ENCODE results near the gene EGLN2. TPM values are rescaled to one million over a fixed set of nuclear protein-coding genes. Genes with fewer than 3 reads are reported as not detected.
"Not testable (repeated sequence)": the region's sequence is repeated elsewhere in the genome, so short reads cannot be mapped to it uniquely, and the experiment has no call there.

EGLN2 gene
- total RNA-seq, 2 donors from 2014 or later: 87.4 to 99.8 TPM

GRCh38 chr19:40763526-40763925, 35.5 kb upstream of the EGLN2 start:
- Mint-ChIP-seq H3K27me3 (ENCODE audit: insufficient read depth) (no peaks in the 10 kb centered on the region), H3K27ac (no peak overlapping the region), H3K9me3 (no peaks in the 10 kb centered on the region), H3K36me3 (ENCODE audit: low read depth) (peaks cover 75% of the 10 kb centered on the region), H3K4me1 (no peaks in the 10 kb centered on the region), H3K4me3 (no peak overlapping the region)
- Histone ChIP-seq H3K27ac (ENCODE audit: low read depth, low read length) (no peak overlapping the region), H3K9me3 (ENCODE audit: control insufficient read depth, low read length) (no peaks in the 10 kb centered on the region), H3K4me3 (ENCODE audit: low read length) (no peak overlapping the region), H3K36me3 (ENCODE audit: control insufficient read depth, insufficient read depth, low read length) (peaks cover 76% of the 10 kb centered on the region), H3K9ac (ENCODE audit: extremely low read depth, low read length, poor library complexity, severe bottlenecking) (no peak overlapping the region), H3K27me3 (ENCODE audit: control insufficient read depth, insufficient read depth, low read length, poor library complexity, severe bottlenecking) (no peaks in the 10 kb centered on the region), H3K4me1 (ENCODE audit: control insufficient read depth, insufficient read depth, low read length) (no peaks in the 10 kb centered on the region)
- TF ChIP-seq, protein P1, sequence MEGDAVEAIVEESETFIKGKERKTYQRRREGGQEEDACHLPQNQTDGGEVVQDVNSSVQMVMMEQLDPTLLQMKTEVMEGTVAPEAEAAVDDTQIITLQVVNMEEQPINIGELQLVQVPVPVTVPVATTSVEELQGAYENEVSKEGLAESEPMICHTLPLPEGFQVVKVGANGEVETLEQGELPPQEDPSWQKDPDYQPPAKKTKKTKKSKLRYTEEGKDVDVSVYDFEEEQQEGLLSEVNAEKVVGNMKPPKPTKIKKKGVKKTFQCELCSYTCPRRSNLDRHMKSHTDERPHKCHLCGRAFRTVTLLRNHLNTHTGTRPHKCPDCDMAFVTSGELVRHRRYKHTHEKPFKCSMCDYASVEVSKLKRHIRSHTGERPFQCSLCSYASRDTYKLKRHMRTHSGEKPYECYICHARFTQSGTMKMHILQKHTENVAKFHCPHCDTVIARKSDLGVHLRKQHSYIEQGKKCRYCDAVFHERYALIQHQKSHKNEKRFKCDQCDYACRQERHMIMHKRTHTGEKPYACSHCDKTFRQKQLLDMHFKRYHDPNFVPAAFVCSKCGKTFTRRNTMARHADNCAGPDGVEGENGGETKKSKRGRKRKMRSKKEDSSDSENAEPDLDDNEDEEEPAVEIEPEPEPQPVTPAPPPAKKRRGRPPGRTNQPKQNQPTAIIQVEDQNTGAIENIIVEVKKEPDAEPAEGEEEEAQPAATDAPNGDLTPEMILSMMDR (conservative IDR thresholded peaks at IDR 0.05): no peak
- DNase-seq: no peak
- WGBS, 2 experiments (ENCODE audit: insufficient coverage in 1 of 2, insufficient read length in 1 of 2): 99 to 100% methylated on average over 2 to 7 of the region's 7 CpGs

GRCh38 chr19:40763963-40764362, 35.0 kb upstream of the EGLN2 start:
- Mint-ChIP-seq H3K27ac (no peak overlapping the region), H3K4me3 (no peak overlapping the region), H3K9me3 (no peaks in the 10 kb centered on the region), H3K36me3 (ENCODE audit: low read depth) (peaks cover 72% of the 10 kb centered on the region), H3K4me1 (no peaks in the 10 kb centered on the region), H3K27me3 (ENCODE audit: insufficient read depth) (no peaks in the 10 kb centered on the region)
- DNase-seq: no peak
- H3K9me3 ChIP-seq (ENCODE audit: control insufficient read depth, low read length): no peaks in the 10 kb centered on the region
- H3K4me3 ChIP-seq (ENCODE audit: low read length): no peak overlapping the region
- no peak overlapping the region for H3K27ac ChIP-seq (ENCODE audit: low read depth, low read length)
- no peaks in the 10 kb centered on the region for H3K27me3 ChIP-seq (ENCODE audit: control insufficient read depth, insufficient read depth, low read length, poor library complexity, severe bottlenecking)
- peaks cover 73% of the 10 kb centered on the region for H3K36me3 ChIP-seq (ENCODE audit: control insufficient read depth, insufficient read depth, low read length)
- no peak overlapping the region for H3K9ac ChIP-seq (ENCODE audit: extremely low read depth, low read length, poor library complexity, severe bottlenecking)
- TF ChIP-seq, protein P1 (conservative IDR thresholded peaks at IDR 0.05): no peak
- WGBS, 2 experiments (ENCODE audit: insufficient coverage in 1 of 2, insufficient read length in 1 of 2): 96 to 97% methylated on average over 6 to 10 of the region's 10 CpGs
- no peaks in the 10 kb centered on the region for H3K4me1 ChIP-seq (ENCODE audit: control insufficient read depth, insufficient read depth, low read length)

GRCh38 chr19:40766385-40766784, 32.6 kb upstream of the EGLN2 start:
- not testable (repeated sequence) for H3K27me3 Mint-ChIP-seq (ENCODE audit: insufficient read depth); H3K9me3 Mint-ChIP-seq; H3K27ac ChIP-seq (ENCODE audit: low read depth, low read length); H3K27ac Mint-ChIP-seq; DNase-seq; H3K9me3 ChIP-seq (ENCODE audit: control insufficient read depth, low read length); H3K4me3 ChIP-seq (ENCODE audit: low read length); H3K9ac ChIP-seq (ENCODE audit: extremely low read depth, low read length, poor library complexity, severe bottlenecking); H3K4me3 Mint-ChIP-seq; H3K4me1 Mint-ChIP-seq; H3K4me1 ChIP-seq (ENCODE audit: control insufficient read depth, insufficient read depth, low read length); H3K27me3 ChIP-seq (ENCODE audit: control insufficient read depth, insufficient read depth, low read length, poor library complexity, severe bottlenecking)
- peaks cover 63% of the 10 kb centered on the region for H3K36me3 Mint-ChIP-seq (ENCODE audit: low read depth)
- 97 to 98% methylated on average over 5 to 12 of the region's 13 CpGs for WGBS, 2 experiments (ENCODE audit: insufficient coverage in 1 of 2, insufficient read length in 1 of 2)
- H3K36me3 ChIP-seq (ENCODE audit: control insufficient read depth, insufficient read depth, low read length): peaks cover 50% of the 10 kb centered on the region

- no peaks in the 10 kb centered on the region for H3K4me1 Mint-ChIP-seq
- Histone ChIP-seq H3K9ac (ENCODE audit: extremely low read depth, low read length, poor library complexity, severe bottlenecking) (no peak overlapping the region), H3K27ac (ENCODE audit: low read depth, low read length) (no peak overlapping the region), H3K9me3 (ENCODE audit: control insufficient read depth, low read length) (no peaks in the 10 kb centered on the region), H3K4me3 (ENCODE audit: low read length) (no peak overlapping the region), H3K4me1 (ENCODE audit: control insufficient read depth, insufficient read depth, low read length) (no peaks in the 10 kb centered on the region), H3K27me3 (ENCODE audit: control insufficient read depth, insufficient read depth, low read length, poor library complexity, severe bottlenecking) (no peaks in the 10 kb centered on the region), H3K36me3 (ENCODE audit: control insufficient read depth, insufficient read depth, low read length) (peaks cover 25% of the 10 kb centered on the region)
- H3K27ac Mint-ChIP-seq: peak overlapping the region; percentile 52
- no peaks in the 10 kb centered on the region for H3K9me3 Mint-ChIP-seq
- WGBS, 2 experiments (ENCODE audit: insufficient coverage in 1 of 2, insufficient read length in 1 of 2): 92% methylated on average over 3 to 5 of the region's 5 CpGs
- H3K27me3 Mint-ChIP-seq (ENCODE audit: insufficient read depth): no peaks in the 10 kb centered on the region
- H3K36me3 Mint-ChIP-seq (ENCODE audit: low read depth): peaks cover 40% of the 10 kb centered on the region
- no peak overlapping the region for H3K4me3 Mint-ChIP-seq
- no peak for DNase-seq
- TF ChIP-seq, protein P1 (conservative IDR thresholded peaks at IDR 0.05): no peak
Measured at GRCh38 chr19:40768869-40769268, 30.1 kb upstream of the EGLN2 start.

DNA sequence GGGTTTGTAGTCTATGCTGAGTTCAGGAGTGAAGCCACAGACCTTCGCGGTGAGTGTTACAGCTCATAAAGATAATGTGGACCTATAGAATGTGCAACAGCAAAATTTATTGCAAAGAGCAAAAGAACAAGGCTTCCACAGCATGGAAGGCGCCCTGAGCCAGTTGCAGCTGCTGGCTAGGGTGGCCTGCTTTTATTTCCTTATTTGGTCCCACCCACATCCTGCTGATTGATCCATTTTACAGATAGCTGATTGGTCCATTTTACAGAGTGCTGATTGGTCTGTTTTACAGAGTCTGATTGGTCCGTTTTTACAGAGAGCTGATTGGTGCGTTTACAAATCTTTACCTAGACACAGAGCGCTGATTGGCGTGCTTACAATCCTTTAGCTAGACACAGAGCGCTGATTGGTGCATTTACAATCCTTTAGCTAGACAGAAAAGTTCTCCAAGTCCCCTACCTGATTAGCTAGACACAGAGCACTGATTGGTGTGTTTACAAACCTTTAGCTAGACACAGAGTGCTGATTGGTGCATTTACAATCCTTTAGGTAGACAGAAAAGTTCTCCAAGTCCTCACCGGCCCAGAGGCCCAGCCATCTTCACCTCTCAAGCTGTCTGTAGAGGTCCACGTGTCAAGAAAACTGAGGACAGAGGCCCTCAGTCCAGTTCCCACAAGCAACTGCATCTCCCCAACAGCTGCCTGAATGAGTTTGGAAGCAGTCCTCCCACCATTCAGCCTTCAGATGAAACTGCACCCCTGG, 27.7 kb upstream of the EGLN2 start:
- H3K4me3 ChIP-seq (ENCODE audit: low read length); H3K27me3 ChIP-seq (ENCODE audit: control insufficient read depth, insufficient read depth, low read length, poor library complexity, severe bottlenecking); H3K9me3 Mint-ChIP-seq; H3K36me3 ChIP-seq (ENCODE audit: control insufficient read depth, insufficient read depth, low read length); H3K27me3 Mint-ChIP-seq (ENCODE audit: insufficient read depth); H3K4me1 ChIP-seq (ENCODE audit: control insufficient read depth, insufficient read depth, low read length); H3K27ac ChIP-seq (ENCODE audit: low read depth, low read length); H3K9ac ChIP-seq (ENCODE audit: extremely low read depth, low read length, poor library complexity, severe bottlenecking); H3K27ac Mint-ChIP-seq; H3K4me3 Mint-ChIP-seq; H3K9me3 ChIP-seq (ENCODE audit: control insufficient read depth, low read length); DNase-seq; H3K4me1 Mint-ChIP-seq: not testable (repeated sequence)
- H3K36me3 Mint-ChIP-seq (ENCODE audit: low read depth): peaks cover 17% of the 10 kb centered on the region
- 91 to 95% methylated on average over 10 of the region's 10 CpGs for WGBS, 2 experiments (ENCODE audit: insufficient coverage in 1 of 2, insufficient read length in 1 of 2)

Measured in endodermal cell (in vitro differentiated cells).